ENCODE measurements around the gene TBPL2.
A peak's percentile ranks its signal among the peaks of the same experiment; 100 is the strongest.

DNA sequence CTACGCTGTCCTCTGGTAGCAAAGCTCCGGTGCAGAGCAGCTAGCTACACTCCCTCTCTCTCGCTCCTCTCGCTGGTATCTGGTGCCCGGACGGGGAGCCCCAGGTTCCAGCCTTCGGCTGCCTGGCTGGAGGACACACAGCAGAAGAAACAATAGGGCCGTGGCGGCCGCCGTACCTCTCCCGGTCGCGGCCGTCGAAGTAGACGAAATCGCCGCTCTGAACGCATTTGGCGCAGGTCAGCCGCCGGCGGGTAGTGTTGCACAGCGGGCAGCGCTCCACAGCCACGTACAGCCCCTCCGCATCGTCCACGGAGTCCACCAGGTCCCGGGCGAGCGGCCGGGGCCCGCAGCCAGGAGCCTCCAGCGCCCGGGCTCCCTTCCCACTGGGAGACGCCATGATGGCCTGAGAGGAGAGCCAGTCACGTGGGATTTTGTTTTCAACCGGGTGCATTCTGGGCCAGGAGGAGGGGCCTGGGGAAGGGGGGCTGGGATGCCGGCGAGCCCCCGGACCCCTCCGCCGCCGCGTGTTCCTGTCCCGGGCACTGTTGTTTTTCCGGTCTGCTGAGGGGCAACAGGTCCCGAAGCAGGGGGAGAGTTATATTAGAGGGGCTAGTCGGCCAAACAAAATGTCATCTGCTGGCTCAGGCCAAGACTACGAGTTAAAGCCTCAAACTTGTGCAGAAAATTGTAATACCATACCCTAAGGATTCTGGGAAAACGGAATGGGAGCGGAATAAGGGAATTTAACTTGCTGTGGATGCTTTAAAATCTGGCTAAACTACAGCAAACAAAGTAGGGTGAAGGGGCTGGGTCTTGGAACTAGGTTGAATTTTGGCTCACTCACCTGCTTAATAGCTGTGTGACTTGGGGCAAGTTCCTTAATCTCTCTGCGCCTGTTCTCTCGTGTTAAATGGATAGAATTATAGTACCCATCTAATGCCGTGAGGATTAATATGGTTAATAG lies 28.7 kb downstream of the TBPL2 start, which contains the start of gene ATG14:
- TF ChIP-seq, protein P1, sequence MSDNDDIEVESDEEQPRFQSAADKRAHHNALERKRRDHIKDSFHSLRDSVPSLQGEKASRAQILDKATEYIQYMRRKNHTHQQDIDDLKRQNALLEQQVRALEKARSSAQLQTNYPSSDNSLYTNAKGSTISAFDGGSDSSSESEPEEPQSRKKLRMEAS (IDR thresholded peaks at IDR 0.05; ENCODE audit: insufficient read depth, insufficient read length), result peak; percentile 73
- TF ChIP-seq CTCF (IDR thresholded peaks at IDR 0.05; ENCODE audit: extremely low read depth in 1 of 2, insufficient read depth in 1 of 2, low read depth in 1 of 2, low read length in 2 of 2) (no peak), MYC (IDR thresholded peaks at IDR 0.05; ENCODE audit: low read depth, low read length) (no peak), EZH2 (IDR thresholded peaks at IDR 0.05; ENCODE audit: borderline replicate concordance, low read depth, low read length, severe bottlenecking) (no peak), POLR2AphosphoS5 (IDR thresholded peaks at IDR 0.05; ENCODE audit: insufficient read depth, low read depth, low read length) (peak; percentile 60), GATA2 (IDR thresholded peaks at IDR 0.05; ENCODE audit: insufficient read depth, insufficient read length, low read depth, low read length) (no peak), POLR2A (IDR thresholded peaks at IDR 0.05; ENCODE audit: low read depth, low read length) (no peak), JUN (IDR thresholded peaks at IDR 0.05; ENCODE audit: borderline replicate concordance, insufficient read depth, insufficient read length, low read depth) (no peak)

All from endothelial cell of umbilical vein (primary cell).